Liver (tissue), 9 donors: ENCODE data around the gene ERMP1. TPM values are rescaled to one million over a fixed set of nuclear protein-coding genes. Genes with fewer than 3 reads are reported as not detected.

Source experiments
- DNase-seq: peaks from one replicate; pipeline ENCODE4 v3.0.0-alpha.2; 2017; ENCODE audit warnings: low spot score
- H3K27ac ChIP-seq, 2 donors: one replicate each; pipeline ENCODE4 v1.7.0; 2013; ENCODE audit warnings: inconsistent platforms in 2 of 2, low read length in 2 of 2, control low read depth in 1 of 2, low read depth in 1 of 2, mild to moderate bottlenecking in 1 of 2
- H3K27me3 ChIP-seq, 4 donors: one replicate each; pipeline versions ENCODE4 v1.6.1 to v1.7.0; 2013; ENCODE audit warnings: low read length in 3 of 4, inconsistent platforms in 1 of 4, mild to moderate bottlenecking in 1 of 4, moderate library complexity in 1 of 4; ENCODE audit not compliant: control insufficient read depth in 4 of 4, insufficient read depth in 4 of 4
- H3K36me3 ChIP-seq, 4 donors: one replicate each; pipeline versions ENCODE4 v1.6.1 to v1.7.0; 2013; ENCODE audit warnings: low read length in 3 of 4, mild to moderate bottlenecking in 3 of 4, low read depth in 1 of 4, moderate library complexity in 1 of 4; ENCODE audit not compliant: control insufficient read depth in 4 of 4, insufficient read depth in 3 of 4
- H3K4me1 ChIP-seq, 4 donors: one replicate each; pipeline versions ENCODE4 v1.6.1 to v1.7.0; 2013; ENCODE audit warnings: low read length in 3 of 4, mild to moderate bottlenecking in 3 of 4, moderate library complexity in 1 of 4; ENCODE audit not compliant: control insufficient read depth in 4 of 4, insufficient read depth in 4 of 4
- H3K4me3 ChIP-seq, 3 donors: one replicate each; pipeline versions ENCODE4 v1.6.1 to v1.7.0; 2013; ENCODE audit warnings: low read length in 3 of 3, control low read depth in 1 of 3, low read depth in 1 of 3, mild to moderate bottlenecking in 1 of 3
- H3K9ac ChIP-seq, 2 donors: one replicate each; pipeline ENCODE4 v1.7.0; 2013; ENCODE audit warnings: low read length in 2 of 2, mild to moderate bottlenecking in 2 of 2, moderate library complexity in 2 of 2, control low read depth in 1 of 2, low read depth in 1 of 2
- H3K9me3 ChIP-seq, 4 donors: one replicate each; pipeline versions ENCODE4 v1.6.1 to v1.7.0; 2013; ENCODE audit warnings: low read length in 3 of 4; ENCODE audit not compliant: control insufficient read depth in 4 of 4
- EGR1 ChIP-seq, 2 donors: IDR thresholded peaks; 2 replicates each; pipeline ENCODE4 v1.6.1; 2016 to 2018; ENCODE audit warnings: antibody characterized with exemption in 2 of 2, low read depth in 2 of 2
- FOXA1 ChIP-seq: IDR thresholded peaks from 2 replicates; pipeline ENCODE4 v1.6.1; 2016; ENCODE audit warnings: antibody characterized with exemption
- FOXA2 ChIP-seq: IDR thresholded peaks from 2 replicates; pipeline ENCODE4 v1.6.1; 2016; ENCODE audit warnings: antibody characterized with exemption
- HNF4G ChIP-seq: IDR thresholded peaks from 2 replicates; pipeline ENCODE4 v1.6.1; 2016; ENCODE audit warnings: antibody characterized with exemption
- JUND ChIP-seq, 2 donors: IDR thresholded peaks; 2 replicates each; pipeline ENCODE4 v1.6.1; 2016; ENCODE audit warnings: antibody characterized with exemption in 2 of 2
- MAX ChIP-seq: IDR thresholded peaks from 2 replicates; pipeline ENCODE4 v1.6.1; 2016; ENCODE audit warnings: antibody characterized with exemption
- NR2F2 ChIP-seq: IDR thresholded peaks from 2 replicates; pipeline ENCODE4 v1.6.1; 2016; ENCODE audit warnings: antibody characterized with exemption
- RAD21 ChIP-seq, 2 donors: IDR thresholded peaks; 2 replicates each; pipeline ENCODE4 v1.6.1; 2016; ENCODE audit warnings: antibody characterized with exemption in 2 of 2, mild to moderate bottlenecking in 2 of 2
- RXRA ChIP-seq, 2 donors: IDR thresholded peaks; 2 replicates each; pipeline ENCODE4 v1.6.1; 2017 to 2018; ENCODE audit warnings: antibody characterized with exemption in 2 of 2, mild to moderate bottlenecking in 1 of 2
- SP1 ChIP-seq: IDR thresholded peaks from 2 replicates; pipeline ENCODE4 v1.6.1; 2018; ENCODE audit warnings: antibody characterized with exemption, mild to moderate bottlenecking
- TAF1 ChIP-seq: conservative IDR thresholded peaks from 2 replicates; pipeline ENCODE4 v1.6.1; 2016; ENCODE audit warnings: antibody characterized with exemption, mild to moderate bottlenecking
- YY1 ChIP-seq: IDR thresholded peaks from 2 replicates; pipeline ENCODE4 v1.6.1; 2016; ENCODE audit warnings: antibody characterized with exemption, mild to moderate bottlenecking
- WGBS: extraction: QIAGEN DNeasy Blood & Tissue Kit; methylation state at CpG from one replicate; pipeline ENCODE4 v1.1.7; 2013; 5-methylcytosine and 5-hydroxymethylcytosine counted together
- polyA plus RNA-seq, 2 donors: library from polyadenylated mRNA; stranded (reverse) in 1 of 2; unstranded in 1 of 2; fragments of 200-250 nt in 1 of 2; fragments of >200 nt in 1 of 2; fragmentation: Nextera tagmentation in 1 of 2; extraction: Ambion mirVana in 1 of 2; gene quantifications; one replicate each; pipeline versions ENCODE4 v1.2.1 to v1.2.3, GENCODE V29; 2013 to 2015
- total RNA-seq, 2 donors: library from RNA; depleted of rRNA; stranded (reverse); fragments of >200 nt; gene quantifications; one replicate each; pipeline ENCODE4 v1.2.3, GENCODE V29; 2014
- TF ChIP-seq, protein P1 (sequence below): IDR thresholded peaks from 2 replicates; pipeline ENCODE4 v1.6.1; 2016; ENCODE audit warnings: antibody characterized with exemption, mild to moderate bottlenecking
- TF ChIP-seq, protein P2 (sequence below): IDR thresholded peaks from 2 replicates; pipeline ENCODE4 v1.6.1; 2016; ENCODE audit warnings: antibody characterized with exemption
- TF ChIP-seq, protein P3 (sequence below): fragments of 150-350 bp; IDR thresholded peaks from 2 replicates; pipeline ENCODE4 v1.5.1; 2017; ENCODE audit warnings: improper control_type of control experiment, low read depth, low read length; ENCODE audit not compliant: missing input control
- TF ChIP-seq, protein P4 (sequence below): IDR thresholded peaks from 2 replicates; pipeline ENCODE4 v1.6.1; 2016; ENCODE audit warnings: antibody characterized with exemption
- donor health status: healthy.
- donor health status: healthy.
- donor health status: healthy.
- donor health status: healthy.
- donor health status: healthy.

Gene ERMP1
- total and polyA plus RNA-seq, 4 donors: 2.7 to 19.5 (median 9.6) TPM

GRCh38 chr9:5857928-5858327 is 25.0 kb upstream of the ERMP1 start:
- no peaks in the 10 kb centered on the region for H3K9me3 ChIP-seq
- DNase-seq: no peak
- H3K4me3 ChIP-seq: no peak overlapping the region
- no peaks in the 10 kb centered on the region for H3K36me3 ChIP-seq
- no peak overlapping the region for H3K27ac ChIP-seq
- H3K9ac ChIP-seq: no peak overlapping the region
- H3K4me1 ChIP-seq: peaks cover 1 to 4% (median 4%) of the 10 kb centered on the region in 4 donors
- TF ChIP-seq TAF1 (no peak), HNF4G (no peak), SP1 (no peak), RXRA (IDR thresholded peaks at IDR 0.05) (no peak), EGR1 (IDR thresholded peaks at IDR 0.05; ENCODE audit: low read depth in 2 of 2) (no peak), YY1 (no peak), MAX (no peak), JUND (IDR thresholded peaks at IDR 0.05) (no peak)
- TF ChIP-seq, protein P1, sequence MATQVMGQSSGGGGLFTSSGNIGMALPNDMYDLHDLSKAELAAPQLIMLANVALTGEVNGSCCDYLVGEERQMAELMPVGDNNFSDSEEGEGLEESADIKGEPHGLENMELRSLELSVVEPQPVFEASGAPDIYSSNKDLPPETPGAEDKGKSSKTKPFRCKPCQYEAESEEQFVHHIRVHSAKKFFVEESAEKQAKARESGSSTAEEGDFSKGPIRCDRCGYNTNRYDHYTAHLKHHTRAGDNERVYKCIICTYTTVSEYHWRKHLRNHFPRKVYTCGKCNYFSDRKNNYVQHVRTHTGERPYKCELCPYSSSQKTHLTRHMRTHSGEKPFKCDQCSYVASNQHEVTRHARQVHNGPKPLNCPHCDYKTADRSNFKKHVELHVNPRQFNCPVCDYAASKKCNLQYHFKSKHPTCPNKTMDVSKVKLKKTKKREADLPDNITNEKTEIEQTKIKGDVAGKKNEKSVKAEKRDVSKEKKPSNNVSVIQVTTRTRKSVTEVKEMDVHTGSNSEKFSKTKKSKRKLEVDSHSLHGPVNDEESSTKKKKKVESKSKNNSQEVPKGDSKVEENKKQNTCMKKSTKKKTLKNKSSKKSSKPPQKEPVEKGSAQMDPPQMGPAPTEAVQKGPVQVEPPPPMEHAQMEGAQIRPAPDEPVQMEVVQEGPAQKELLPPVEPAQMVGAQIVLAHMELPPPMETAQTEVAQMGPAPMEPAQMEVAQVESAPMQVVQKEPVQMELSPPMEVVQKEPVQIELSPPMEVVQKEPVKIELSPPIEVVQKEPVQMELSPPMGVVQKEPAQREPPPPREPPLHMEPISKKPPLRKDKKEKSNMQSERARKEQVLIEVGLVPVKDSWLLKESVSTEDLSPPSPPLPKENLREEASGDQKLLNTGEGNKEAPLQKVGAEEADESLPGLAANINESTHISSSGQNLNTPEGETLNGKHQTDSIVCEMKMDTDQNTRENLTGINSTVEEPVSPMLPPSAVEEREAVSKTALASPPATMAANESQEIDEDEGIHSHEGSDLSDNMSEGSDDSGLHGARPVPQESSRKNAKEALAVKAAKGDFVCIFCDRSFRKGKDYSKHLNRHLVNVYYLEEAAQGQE: no peak
- TF ChIP-seq, protein P2, sequence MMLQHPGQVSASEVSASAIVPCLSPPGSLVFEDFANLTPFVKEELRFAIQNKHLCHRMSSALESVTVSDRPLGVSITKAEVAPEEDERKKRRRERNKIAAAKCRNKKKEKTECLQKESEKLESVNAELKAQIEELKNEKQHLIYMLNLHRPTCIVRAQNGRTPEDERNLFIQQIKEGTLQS: no peak
- H3K27me3 ChIP-seq: no peaks in the 10 kb centered on the region

GRCh38 chr9:5854063-5854790 is 21.3 kb upstream of the ERMP1 start:
- Histone ChIP-seq H3K36me3 (no peaks in the 10 kb centered on the region), H3K27me3 (no peaks in the 10 kb centered on the region), H3K27ac (no peak overlapping the region), H3K4me3 (no peak overlapping the region), H3K4me1 (no peaks in the 10 kb centered on the region), H3K9me3 (no peaks in the 10 kb centered on the region), H3K9ac (no peak overlapping the region)
- TF ChIP-seq, protein P3, sequence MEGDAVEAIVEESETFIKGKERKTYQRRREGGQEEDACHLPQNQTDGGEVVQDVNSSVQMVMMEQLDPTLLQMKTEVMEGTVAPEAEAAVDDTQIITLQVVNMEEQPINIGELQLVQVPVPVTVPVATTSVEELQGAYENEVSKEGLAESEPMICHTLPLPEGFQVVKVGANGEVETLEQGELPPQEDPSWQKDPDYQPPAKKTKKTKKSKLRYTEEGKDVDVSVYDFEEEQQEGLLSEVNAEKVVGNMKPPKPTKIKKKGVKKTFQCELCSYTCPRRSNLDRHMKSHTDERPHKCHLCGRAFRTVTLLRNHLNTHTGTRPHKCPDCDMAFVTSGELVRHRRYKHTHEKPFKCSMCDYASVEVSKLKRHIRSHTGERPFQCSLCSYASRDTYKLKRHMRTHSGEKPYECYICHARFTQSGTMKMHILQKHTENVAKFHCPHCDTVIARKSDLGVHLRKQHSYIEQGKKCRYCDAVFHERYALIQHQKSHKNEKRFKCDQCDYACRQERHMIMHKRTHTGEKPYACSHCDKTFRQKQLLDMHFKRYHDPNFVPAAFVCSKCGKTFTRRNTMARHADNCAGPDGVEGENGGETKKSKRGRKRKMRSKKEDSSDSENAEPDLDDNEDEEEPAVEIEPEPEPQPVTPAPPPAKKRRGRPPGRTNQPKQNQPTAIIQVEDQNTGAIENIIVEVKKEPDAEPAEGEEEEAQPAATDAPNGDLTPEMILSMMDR: no peak
- TF ChIP-seq NR2F2 (no peak), SP1 (no peak), HNF4G (no peak)
- 96% methylated on average over 4 of the region's 4 CpGs for WGBS
- DNase-seq: no peak

DNA sequence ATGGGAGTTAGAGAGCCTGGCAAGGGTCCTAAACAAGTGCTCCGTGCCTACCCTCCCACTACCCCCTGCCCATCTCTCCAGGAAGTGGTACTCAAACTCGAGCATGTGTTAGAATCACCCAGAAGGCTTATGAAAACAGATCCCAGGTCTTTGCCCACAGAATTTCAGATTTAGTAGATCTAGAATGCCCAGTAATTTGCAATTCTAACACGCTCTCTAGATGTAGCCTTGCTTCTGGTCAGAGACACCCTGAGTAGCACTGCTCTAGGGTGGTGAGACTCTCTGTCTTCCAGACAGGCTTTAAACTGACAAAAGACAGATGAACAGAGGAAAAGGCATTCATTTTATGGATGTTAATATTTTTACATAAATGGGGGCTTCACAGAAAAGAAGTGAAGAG is 20.7 kb upstream of the ERMP1 start:
- H3K9ac ChIP-seq: no peak overlapping the region
- DNase-seq: no peak
- WGBS: 86% methylated on average over 3 of the region's 3 CpGs
- H3K4me3 ChIP-seq: no peak overlapping the region
- H3K4me1 ChIP-seq: no peaks in the 10 kb centered on the region
- no peaks in the 10 kb centered on the region for H3K36me3 ChIP-seq
- no peaks in the 10 kb centered on the region for H3K27me3 ChIP-seq
- no peaks in the 10 kb centered on the region for H3K9me3 ChIP-seq
- H3K27ac ChIP-seq: no peak overlapping the region
- TF ChIP-seq FOXA2: no peak
- TF ChIP-seq TAF1: no peak
- TF ChIP-seq FOXA1: no peak
- no peak for TF ChIP-seq EGR1 (IDR thresholded peaks at IDR 0.05; ENCODE audit: low read depth in 2 of 2)
- no peak for TF ChIP-seq NR2F2
- no peak for TF ChIP-seq RAD21 (IDR thresholded peaks at IDR 0.05)
- no peak for TF ChIP-seq HNF4G
- TF ChIP-seq RXRA (IDR thresholded peaks at IDR 0.05): no peak
- TF ChIP-seq, protein P4, sequence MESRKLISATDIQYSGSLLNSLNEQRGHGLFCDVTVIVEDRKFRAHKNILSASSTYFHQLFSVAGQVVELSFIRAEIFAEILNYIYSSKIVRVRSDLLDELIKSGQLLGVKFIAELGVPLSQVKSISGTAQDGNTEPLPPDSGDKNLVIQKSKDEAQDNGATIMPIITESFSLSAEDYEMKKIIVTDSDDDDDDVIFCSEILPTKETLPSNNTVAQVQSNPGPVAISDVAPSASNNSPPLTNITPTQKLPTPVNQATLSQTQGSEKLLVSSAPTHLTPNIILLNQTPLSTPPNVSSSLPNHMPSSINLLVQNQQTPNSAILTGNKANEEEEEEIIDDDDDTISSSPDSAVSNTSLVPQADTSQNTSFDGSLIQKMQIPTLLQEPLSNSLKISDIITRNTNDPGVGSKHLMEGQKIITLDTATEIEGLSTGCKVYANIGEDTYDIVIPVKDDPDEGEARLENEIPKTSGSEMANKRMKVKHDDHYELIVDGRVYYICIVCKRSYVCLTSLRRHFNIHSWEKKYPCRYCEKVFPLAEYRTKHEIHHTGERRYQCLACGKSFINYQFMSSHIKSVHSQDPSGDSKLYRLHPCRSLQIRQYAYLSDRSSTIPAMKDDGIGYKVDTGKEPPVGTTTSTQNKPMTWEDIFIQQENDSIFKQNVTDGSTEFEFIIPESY: no peak
- TF ChIP-seq MAX: no peak
- TF ChIP-seq SP1: no peak
- no peak for TF ChIP-seq YY1
- TF ChIP-seq, protein P2: no peak
- TF ChIP-seq, protein P3: no peak
